HUDEP-2 (cell line): ENCODE measurements around the gene SCRN2.

ENCODE experiments used
- DNase-seq, 76 experiments: peaks; one replicate each; lab custom pipeline; 2025; ENCODE audit not compliant: unreplicated experiment in 76 of 76; lab: John Stamatoyannopoulos, UW

SCRN2 gene

GRCh38 chr17:47872019-47872650 is 31.1 kb upstream of the SCRN2 start:
- no peak for DNase-seq

- no peak for DNase-seq
Measured at GRCh38 chr17:47871048-47871447, 30.0 kb upstream of the SCRN2 start.

- no peak for DNase-seq
Measured at GRCh38 chr17:47870056-47870455, 29.0 kb upstream of the SCRN2 start.

- no peak for DNase-seq
Measured at GRCh38 chr17:47869114-47869513, 28.0 kb upstream of the SCRN2 start.

GRCh38 chr17:47867813-47868533 is 26.9 kb upstream of the SCRN2 start:
- DNase-seq, result no peak

GRCh38 chr17:47866941-47867340 is 25.9 kb upstream of the SCRN2 start:
- peak in 3 of 76 experiments; percentile 7 to 33 (median 30) for DNase-seq

GRCh38 chr17:47864791-47865216 is 23.7 kb upstream of the SCRN2 start:
- no peak for DNase-seq

GRCh38 chr17:47862621-47863440 is 21.8 kb upstream of the SCRN2 start:
- no peak for DNase-seq

- DNase-seq, result no peak
Measured at GRCh38 chr17:47860386-47860785, 19.3 kb upstream of the SCRN2 start.

GRCh38 chr17:47857551-47858455 is 16.7 kb upstream of the SCRN2 start:
- DNase-seq, result no peak

- DNase-seq, result no peak
Measured at GRCh38 chr17:47856830-47857229, 15.8 kb upstream of the SCRN2 start.

GRCh38 chr17:47855737-47856136 is 14.7 kb upstream of the SCRN2 start:
- no peak for DNase-seq

- DNase-seq, result no peak
Measured at GRCh38 chr17:47853616-47854015, 12.5 kb upstream of the SCRN2 start.

GRCh38 chr17:47852113-47852949 is 11.3 kb upstream of the SCRN2 start:
- DNase-seq, result no peak

GRCh38 chr17:47851764-47852112 is 10.7 kb upstream of the SCRN2 start:
- no peak for DNase-seq

- peak in 19 of 76 experiments; percentile 2 to 34 (median 19) for DNase-seq
Measured at GRCh38 chr17:47850692-47851573, 9.9 kb upstream of the SCRN2 start, which contains the start of gene SP6. TSS of gene SP6 (minus strand) at chr17:47851163. CDS start at chr17:47848429, 2,734 bp downstream.

GRCh38 chr17:47850373-47850691 is 9.3 kb upstream of the SCRN2 start:
- DNase-seq, result no peak

GRCh38 chr17:47848198-47848513 is 7.1 kb upstream of the SCRN2 start:
- no peak for DNase-seq
